HepG2 (cell line): ENCODE measurements around the gene OR1D5.

Source experiments
- CREM ChIP-seq, 2 experiments: sonication (generic) in 1 of 2; formaldehyde crosslinking in 1 of 2; IDR thresholded peaks; 2 replicates each; pipeline versions ENCODE4 v1.4.0 to v1.6.1; 2016 to 2020; ENCODE audit warnings: antibody characterized with exemption in 1 of 2, mild to moderate bottlenecking in 1 of 2, missing genetic modification reagents in 1 of 2
- KDM1A ChIP-seq: IDR thresholded peaks from 2 replicates; pipeline ENCODE4 v1.6.1; 2016; ENCODE audit warnings: missing compliant biosample characterization
- KLF9 ChIP-seq: IDR thresholded peaks from 2 replicates; pipeline ENCODE4 v1.6.1; 2016; ENCODE audit warnings: low read depth
- MXI1 ChIP-seq: IDR thresholded peaks from 3 replicates; pipeline ENCODE4 v1.6.1; 2012; ENCODE audit warnings: low read depth, low read length, inconsistent platforms, borderline replicate concordance
- NCOR1 ChIP-seq: fragments of 200-600 bp; sonication (generic); IDR thresholded peaks from 2 replicates; pipeline ENCODE4 v1.7.0; 2017; ENCODE audit warnings: antibody characterized with exemption, low read length, borderline replicate concordance
- PAX8 ChIP-seq: sonication (generic); formaldehyde crosslinking; IDR thresholded peaks from 2 replicates; pipeline ENCODE4 v1.8.0; 2022; ENCODE audit warnings: mild to moderate bottlenecking, missing genetic modification reagents, borderline replicate concordance
- RAD51 ChIP-seq: fragments of 450-650 bp; IDR thresholded peaks from 2 replicates; pipeline ENCODE4 v1.6.1; 2016; ENCODE audit warnings: borderline replicate concordance
- TARDBP ChIP-seq: sonication (generic); formaldehyde crosslinking; IDR thresholded peaks from 2 replicates; pipeline ENCODE4 v1.8.0; 2022; ENCODE audit warnings: mild to moderate bottlenecking, missing genetic modification reagents
- USF2 ChIP-seq, 2 experiments: sonication (generic) in 1 of 2; formaldehyde crosslinking in 1 of 2; IDR thresholded peaks; 2 replicates each; pipeline versions ENCODE4 v1.5.1 to v1.6.1; 2011 to 2020; ENCODE audit warnings: borderline replicate concordance in 1 of 2, low read depth in 1 of 2, low read length in 1 of 2, mild to moderate bottlenecking in 1 of 2, missing genetic modification reagents in 1 of 2, moderate library complexity in 1 of 2
- ZNF20 ChIP-seq: sonication (generic); formaldehyde crosslinking; IDR thresholded peaks from 2 replicates; pipeline ENCODE4 v1.4.0; 2020; ENCODE audit warnings: mild to moderate bottlenecking, moderate library complexity, missing genetic modification reagents
- TF ChIP-seq, protein P1 (sequence below): sonication (generic); formaldehyde crosslinking; IDR thresholded peaks from 2 replicates; pipeline ENCODE4 v1.5.0; 2020; ENCODE audit warnings: mild to moderate bottlenecking, missing genetic modification reagents, moderate library complexity

DNA sequence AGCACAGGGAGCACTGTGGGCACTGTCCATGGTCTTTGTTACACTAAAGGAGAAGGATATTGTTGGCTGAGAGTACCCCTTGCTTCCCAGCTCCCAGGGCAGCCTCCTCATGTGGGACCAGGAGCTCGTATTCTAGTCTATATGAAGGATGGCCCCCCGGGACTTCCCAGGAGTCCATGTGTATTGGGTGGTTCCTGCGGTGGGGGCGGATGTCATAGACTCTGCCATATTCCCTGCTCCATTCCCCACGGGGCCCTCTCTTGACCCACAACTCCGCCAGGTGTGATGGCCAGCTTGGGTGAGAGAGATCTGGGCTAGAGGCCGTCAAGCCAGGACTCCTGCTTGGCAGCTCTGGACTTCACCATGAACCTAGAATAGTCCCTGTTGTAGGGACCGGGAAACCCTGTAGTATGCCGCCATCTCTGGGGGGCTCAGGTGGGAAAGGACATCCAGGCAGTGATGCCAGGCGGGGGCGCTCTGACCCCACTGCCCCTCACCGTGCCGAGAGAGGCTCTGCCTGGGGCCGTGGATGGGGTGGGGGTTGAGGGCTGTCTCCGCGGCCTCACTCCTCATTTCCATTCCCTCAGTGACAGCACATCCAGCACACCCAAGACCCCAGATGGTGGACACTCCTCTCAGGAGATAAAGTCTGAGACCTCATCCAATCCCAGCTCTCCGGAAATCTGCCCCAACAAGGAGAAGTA lies 37.8 kb downstream of the OR1D5 start:
- TF ChIP-seq RAD51 (no peak), MXI1 (no peak), TARDBP (CRISPR knock-in tag) (no peak), NCOR1 (no peak), USF2 (IDR thresholded peaks at IDR 0.05; ENCODE audit: low read depth, low read length) (no peak), USF2 (CRISPR knock-in tag; IDR thresholded peaks at IDR 0.05; ENCODE audit: borderline replicate concordance) (no peak), KDM1A (no peak), PAX8 (CRISPR knock-in tag) (no peak), CREM (IDR thresholded peaks at IDR 0.05) (no peak), CREM (CRISPR knock-in tag; IDR thresholded peaks at IDR 0.05) (no peak), KLF9 (CRISPR knock-in tag) (no peak), ZNF20 (no peak)
- TF ChIP-seq, protein P1, sequence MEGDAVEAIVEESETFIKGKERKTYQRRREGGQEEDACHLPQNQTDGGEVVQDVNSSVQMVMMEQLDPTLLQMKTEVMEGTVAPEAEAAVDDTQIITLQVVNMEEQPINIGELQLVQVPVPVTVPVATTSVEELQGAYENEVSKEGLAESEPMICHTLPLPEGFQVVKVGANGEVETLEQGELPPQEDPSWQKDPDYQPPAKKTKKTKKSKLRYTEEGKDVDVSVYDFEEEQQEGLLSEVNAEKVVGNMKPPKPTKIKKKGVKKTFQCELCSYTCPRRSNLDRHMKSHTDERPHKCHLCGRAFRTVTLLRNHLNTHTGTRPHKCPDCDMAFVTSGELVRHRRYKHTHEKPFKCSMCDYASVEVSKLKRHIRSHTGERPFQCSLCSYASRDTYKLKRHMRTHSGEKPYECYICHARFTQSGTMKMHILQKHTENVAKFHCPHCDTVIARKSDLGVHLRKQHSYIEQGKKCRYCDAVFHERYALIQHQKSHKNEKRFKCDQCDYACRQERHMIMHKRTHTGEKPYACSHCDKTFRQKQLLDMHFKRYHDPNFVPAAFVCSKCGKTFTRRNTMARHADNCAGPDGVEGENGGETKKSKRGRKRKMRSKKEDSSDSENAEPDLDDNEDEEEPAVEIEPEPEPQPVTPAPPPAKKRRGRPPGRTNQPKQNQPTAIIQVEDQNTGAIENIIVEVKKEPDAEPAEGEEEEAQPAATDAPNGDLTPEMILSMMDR (CRISPR knock-in tag) = no peak
